SU-DHL-6 (cell line): ENCODE measurements around the gene NELFB.

Experiments
- H2AFZ ChIP-seq: fragments of 200-600 bp; sonication (generic); 2 replicates; pipeline ENCODE4 v1.6.1; 2014; ENCODE audit warnings: low read depth, mild to moderate bottlenecking, moderate library complexity, mixed read lengths, antibody characterized with exemption, low read length; ENCODE audit not compliant: severe bottlenecking
- H3F3A ChIP-seq: fragments of 200-600 bp; shearing (Covaris generic); 2 replicates; pipeline ENCODE4 v1.6.0; 2016; ENCODE audit warnings: antibody characterized with exemption, mild to moderate bottlenecking; ENCODE audit not compliant: insufficient read depth
- H3K27ac ChIP-seq: fragments of 200-600 bp; sonication (generic); 2 replicates; pipeline ENCODE4 v1.5.1; 2016; ENCODE audit warnings: low read depth, mild to moderate bottlenecking, low read length, moderate library complexity, mixed read lengths
- H3K27me3 ChIP-seq: fragments of 200-600 bp; sonication (generic), shearing (Covaris generic); 2 replicates; pipeline ENCODE4 v1.6.0; 2014; ENCODE audit warnings: mild to moderate bottlenecking, low read length
- H3K36me3 ChIP-seq: fragments of 200-600 bp; sonication (generic); 2 replicates; pipeline ENCODE4 v1.6.1; 2014; ENCODE audit warnings: mild to moderate bottlenecking, low read length, mixed read lengths
- H3K4me2 ChIP-seq: fragments of 300-600, 200-600 bp; shearing (Covaris generic), sonication (generic); 2 replicates; pipeline ENCODE4 v1.6.0; 2014; ENCODE audit warnings: low read length, low read depth, mild to moderate bottlenecking; ENCODE audit not compliant: poor library complexity, severe bottlenecking
- H3K4me3 ChIP-seq: fragments of 200-600 bp; sonication (generic); 2 replicates; pipeline ENCODE4 v1.5.1; 2014; ENCODE audit warnings: antibody characterized with exemption, low read length, mild to moderate bottlenecking, mixed read lengths; ENCODE audit not compliant: insufficient read depth, poor library complexity, severe bottlenecking
- H3K79me2 ChIP-seq: fragments of 200-600 bp; sonication (generic); 2 replicates; pipeline ENCODE4 v1.6.1; 2014; ENCODE audit warnings: mild to moderate bottlenecking, low read length, moderate library complexity; ENCODE audit not compliant: insufficient read depth
- H3K9ac ChIP-seq: fragments of 200-600 bp; sonication (generic); 2 replicates; pipeline ENCODE4 v1.7.0; 2014; ENCODE audit warnings: mild to moderate bottlenecking, low read length
- H3K9me2 ChIP-seq: fragments of 200-600 bp; sonication (generic); replicated peaks from 2 replicates; pipeline ENCODE4 v1.6.1; 2014; ENCODE audit warnings: low read length; ENCODE audit not compliant: insufficient read depth
- H3K9me3 ChIP-seq: fragments of 200-600 bp; sonication (generic); 2 replicates; pipeline ENCODE4 v1.6.1; 2014; ENCODE audit warnings: low read length, mixed read lengths; ENCODE audit not compliant: insufficient read depth
- H4K20me1 ChIP-seq: fragments of 200-600 bp; sonication (generic); 2 replicates; pipeline ENCODE4 v1.6.1; 2014; ENCODE audit warnings: low read depth, mild to moderate bottlenecking, antibody characterized with exemption, low read length, moderate library complexity, mixed read lengths
- CTCF ChIP-seq: fragments of 200-600 bp; sonication (generic); IDR thresholded peaks from one replicate; pipeline ENCODE4 v1.5.1; 2017; ENCODE audit warnings: antibody characterized with exemption, mild to moderate bottlenecking, low read length, moderate library complexity; ENCODE audit not compliant: insufficient read depth, poor library complexity, severe bottlenecking
- EZH2phosphoT487 ChIP-seq: fragments of 200-600 bp; sonication (generic), shearing (Covaris generic); conservative IDR thresholded peaks from 2 replicates; pipeline ENCODE4 v1.6.1; 2018; ENCODE audit warnings: mild to moderate bottlenecking, antibody characterized with exemption, low read length, moderate library complexity, mixed read lengths

Gene NELFB

GRCh38 chr9:137232101-137232500 is 23.0 kb upstream of the NELFB start:
- no peaks in the 10 kb centered on the region for H3K36me3 ChIP-seq
- no peak overlapping the region for H3K9ac ChIP-seq
- no peaks in the 10 kb centered on the region for H3K27me3 ChIP-seq
- no peaks in the 10 kb centered on the region for H3K9me3 ChIP-seq
- no peak overlapping the region for H3K4me3 ChIP-seq
- H3F3A ChIP-seq, result no peaks in the 10 kb centered on the region
- no peaks in the 10 kb centered on the region for H4K20me1 ChIP-seq
- TF ChIP-seq CTCF (no peak), EZH2phosphoT487 (no peak)
- no peaks in the 10 kb centered on the region for H3K79me2 ChIP-seq
- H2AFZ ChIP-seq, result no peak overlapping the region
- no peak overlapping the region for H3K4me2 ChIP-seq
- no peaks in the 10 kb centered on the region for H3K9me2 ChIP-seq
- no peak overlapping the region for H3K27ac ChIP-seq

GRCh38 chr9:137232510-137232909 is 22.6 kb upstream of the NELFB start:
- Histone ChIP-seq H3K9me2 (no peaks in the 10 kb centered on the region), H3F3A (no peaks in the 10 kb centered on the region), H2AFZ (no peak overlapping the region), H3K9ac (no peak overlapping the region), H3K4me2 (no peak overlapping the region), H3K9me3 (no peaks in the 10 kb centered on the region), H3K36me3 (no peaks in the 10 kb centered on the region), H3K27me3 (no peaks in the 10 kb centered on the region), H3K4me3 (no peak overlapping the region), H3K27ac (no peak overlapping the region), H3K79me2 (no peaks in the 10 kb centered on the region), H4K20me1 (no peaks in the 10 kb centered on the region)
- TF ChIP-seq CTCF (no peak), EZH2phosphoT487 (no peak)

GRCh38 chr9:137233143-137233980 is 21.8 kb upstream of the NELFB start:
- Histone ChIP-seq H3F3A (no peaks in the 10 kb centered on the region), H3K79me2 (no peaks in the 10 kb centered on the region), H3K9me2 (no peaks in the 10 kb centered on the region), H3K36me3 (no peaks in the 10 kb centered on the region), H3K27me3 (no peaks in the 10 kb centered on the region), H2AFZ (no peak overlapping the region), H3K9ac (no peak overlapping the region), H4K20me1 (no peaks in the 10 kb centered on the region), H3K9me3 (no peaks in the 10 kb centered on the region), H3K27ac (no peak overlapping the region), H3K4me2 (no peak overlapping the region), H3K4me3 (no peak overlapping the region)
- no peak for TF ChIP-seq CTCF
- no peak for TF ChIP-seq EZH2phosphoT487
